Measurements from ENCODE around the gene LRRC49. TPM values are rescaled to one million over a fixed set of nuclear protein-coding genes. Genes with fewer than 3 reads are reported as not detected.

Gene LRRC49
- total RNA-seq (2012; rRNA removed) = 6.3 and 6.6 TPM in 2 replicates

GRCh38 chr15:70892002-70892911 is at the start of gene LRRC49, which contains the start of gene THAP10:
Gene LRRC49 (plus strand): TSS chr15:70892826. CDS start chr15:70892895, 69 bp downstream.
Gene THAP10 (minus strand): TSS chr15:70892433. CDS start chr15:70892272, 161 bp downstream.
- Histone ChIP-seq H3K9ac (ENCODE audit: low read depth, low read length) (peak within 1 kb of the TSS; percentile 80), H3K4me2 (ENCODE audit: low read length) (peak within 1 kb of the TSS; percentile 82), H3K4me1 (ENCODE audit: control insufficient read depth, insufficient read depth, low read length) (peaks cover 13% of the 10 kb centered on the region), H3K4me3 (ENCODE audit: low read length) (peak within 1 kb of the TSS; percentile 80), H3K9me3 (replicated peaks; ENCODE audit: low read length) (no peaks in the 10 kb centered on the region), H3K27me3 (ENCODE audit: control insufficient read depth, insufficient read depth, low read length) (no peaks in the 10 kb centered on the region), H3K36me3 (ENCODE audit: insufficient read depth, low read length) (no peaks in the 10 kb centered on the region)

GRCh38 chr15:70845602-70846360 is 46.8 kb upstream of the LRRC49 start:
- Histone ChIP-seq H3K4me2 (ENCODE audit: low read length) (no peak overlapping the region), H3K36me3 (ENCODE audit: insufficient read depth, low read length) (peaks cover 14% of the 10 kb centered on the region), H3K27me3 (ENCODE audit: control insufficient read depth, insufficient read depth, low read length) (no peaks in the 10 kb centered on the region), H3K9me3 (replicated peaks; ENCODE audit: low read length) (no peaks in the 10 kb centered on the region), H3K4me1 (ENCODE audit: control insufficient read depth, insufficient read depth, low read length) (no peaks in the 10 kb centered on the region), H3K9ac (ENCODE audit: low read depth, low read length) (no peak overlapping the region), H3K4me3 (ENCODE audit: low read length) (no peak overlapping the region)

GRCh38 chr15:70851889-70852288 is 40.7 kb upstream of the LRRC49 start:
- Histone ChIP-seq H3K9me3 (replicated peaks; ENCODE audit: low read length) (no peaks in the 10 kb centered on the region), H3K9ac (ENCODE audit: low read depth, low read length) (peak overlapping the region; percentile 94), H3K27me3 (ENCODE audit: control insufficient read depth, insufficient read depth, low read length) (no peaks in the 10 kb centered on the region), H3K4me3 (ENCODE audit: low read length) (peak overlapping the region; percentile 96), H3K4me1 (ENCODE audit: control insufficient read depth, insufficient read depth, low read length) (peaks cover 44% of the 10 kb centered on the region), H3K36me3 (ENCODE audit: insufficient read depth, low read length) (peaks cover 27% of the 10 kb centered on the region), H3K4me2 (ENCODE audit: low read length) (peak overlapping the region; percentile 99)

- peaks cover 26% of the 10 kb centered on the region for H3K36me3 ChIP-seq (ENCODE audit: insufficient read depth, low read length)
- H3K27me3 ChIP-seq (ENCODE audit: control insufficient read depth, insufficient read depth, low read length) = no peaks in the 10 kb centered on the region
- peaks cover 52% of the 10 kb centered on the region for H3K4me1 ChIP-seq (ENCODE audit: control insufficient read depth, insufficient read depth, low read length)
- H3K9me3 ChIP-seq (replicated peaks; ENCODE audit: low read length) = no peaks in the 10 kb centered on the region
- peak overlapping the region; percentile 94 for H3K9ac ChIP-seq (ENCODE audit: low read depth, low read length)
- peak overlapping the region; percentile 96 for H3K4me3 ChIP-seq (ENCODE audit: low read length)
- peak overlapping the region; percentile 99 for H3K4me2 ChIP-seq (ENCODE audit: low read length)
These were observed 39.9 kb upstream of the LRRC49 start for GRCh38 chr15:70852501-70853317.

GRCh38 chr15:70853318-70853972 is 39.2 kb upstream of the LRRC49 start:
- peaks cover 55% of the 10 kb centered on the region for H3K4me1 ChIP-seq (ENCODE audit: control insufficient read depth, insufficient read depth, low read length)
- H3K4me3 ChIP-seq (ENCODE audit: low read length) = peak overlapping the region; percentile 96
- H3K9ac ChIP-seq (ENCODE audit: low read depth, low read length) = peak overlapping the region; percentile 94
- H3K36me3 ChIP-seq (ENCODE audit: insufficient read depth, low read length) = peaks cover 21% of the 10 kb centered on the region
- no peaks in the 10 kb centered on the region for H3K27me3 ChIP-seq (ENCODE audit: control insufficient read depth, insufficient read depth, low read length)
- peak overlapping the region; percentile 99 for H3K4me2 ChIP-seq (ENCODE audit: low read length)
- no peaks in the 10 kb centered on the region for H3K9me3 ChIP-seq (replicated peaks; ENCODE audit: low read length)

- Histone ChIP-seq H3K36me3 (ENCODE audit: insufficient read depth, low read length) (peaks cover 21% of the 10 kb centered on the region), H3K27me3 (ENCODE audit: control insufficient read depth, insufficient read depth, low read length) (no peaks in the 10 kb centered on the region), H3K4me1 (ENCODE audit: control insufficient read depth, insufficient read depth, low read length) (peaks cover 55% of the 10 kb centered on the region), H3K9me3 (replicated peaks; ENCODE audit: low read length) (no peaks in the 10 kb centered on the region), H3K4me3 (ENCODE audit: low read length) (peak within 1 kb of the TSS; percentile 96), H3K4me2 (ENCODE audit: low read length) (peak within 1 kb of the TSS; percentile 99), H3K9ac (ENCODE audit: low read depth, low read length) (peak within 1 kb of the TSS; percentile 94)
These were observed 38.5 kb upstream of the LRRC49 start, which contains the start of gene LARP6 for GRCh38 chr15:70853973-70854665. Gene LARP6 (minus strand): TSS chr15:70854157. CDS start chr15:70854088, 69 bp downstream.

- Histone ChIP-seq H3K9me3 (replicated peaks; ENCODE audit: low read length) (no peaks in the 10 kb centered on the region), H3K4me3 (ENCODE audit: low read length) (peak overlapping the region; percentile 96), H3K36me3 (ENCODE audit: insufficient read depth, low read length) (peaks cover 21% of the 10 kb centered on the region), H3K4me1 (ENCODE audit: control insufficient read depth, insufficient read depth, low read length) (peaks cover 55% of the 10 kb centered on the region), H3K9ac (ENCODE audit: low read depth, low read length) (peak overlapping the region; percentile 94), H3K27me3 (ENCODE audit: control insufficient read depth, insufficient read depth, low read length) (no peaks in the 10 kb centered on the region), H3K4me2 (ENCODE audit: low read length) (peak overlapping the region; percentile 99)
These were observed 38.0 kb upstream of the LRRC49 start for GRCh38 chr15:70854666-70854976.

GRCh38 chr15:70855764-70856163 is 36.9 kb upstream of the LRRC49 start:
- Histone ChIP-seq H3K9ac (ENCODE audit: low read depth, low read length) (peak overlapping the region; percentile 35), H3K36me3 (ENCODE audit: insufficient read depth, low read length) (peaks cover 13% of the 10 kb centered on the region), H3K4me3 (ENCODE audit: low read length) (no peak overlapping the region), H3K9me3 (replicated peaks; ENCODE audit: low read length) (no peaks in the 10 kb centered on the region), H3K4me1 (ENCODE audit: control insufficient read depth, insufficient read depth, low read length) (peaks cover 55% of the 10 kb centered on the region), H3K4me2 (ENCODE audit: low read length) (peak overlapping the region; percentile 63), H3K27me3 (ENCODE audit: control insufficient read depth, insufficient read depth, low read length) (no peaks in the 10 kb centered on the region)

- Histone ChIP-seq H3K9me3 (replicated peaks; ENCODE audit: low read length) (no peaks in the 10 kb centered on the region), H3K4me3 (ENCODE audit: low read length) (peak overlapping the region; percentile 4), H3K4me2 (ENCODE audit: low read length) (peak overlapping the region; percentile 63), H3K36me3 (ENCODE audit: insufficient read depth, low read length) (peaks cover 8% of the 10 kb centered on the region), H3K9ac (ENCODE audit: low read depth, low read length) (peak overlapping the region; percentile 35), H3K27me3 (ENCODE audit: control insufficient read depth, insufficient read depth, low read length) (no peaks in the 10 kb centered on the region), H3K4me1 (ENCODE audit: control insufficient read depth, insufficient read depth, low read length) (peaks cover 55% of the 10 kb centered on the region)
These were observed 36.3 kb upstream of the LRRC49 start for GRCh38 chr15:70856177-70856883.

All from skeletal muscle satellite cell (primary cell).